ENCODE results near the gene ZSCAN26. TPM values are rescaled to one million over a fixed set of nuclear protein-coding genes. Genes with fewer than 3 reads are reported as not detected.
"Not testable (repeated sequence)": the region's sequence is repeated elsewhere in the genome, so short reads cannot be mapped to it uniquely, and the experiment has no call there.

ZSCAN26 gene
- total RNA-seq, 1 donor from 2014 or later: 9.7 TPM

DNA sequence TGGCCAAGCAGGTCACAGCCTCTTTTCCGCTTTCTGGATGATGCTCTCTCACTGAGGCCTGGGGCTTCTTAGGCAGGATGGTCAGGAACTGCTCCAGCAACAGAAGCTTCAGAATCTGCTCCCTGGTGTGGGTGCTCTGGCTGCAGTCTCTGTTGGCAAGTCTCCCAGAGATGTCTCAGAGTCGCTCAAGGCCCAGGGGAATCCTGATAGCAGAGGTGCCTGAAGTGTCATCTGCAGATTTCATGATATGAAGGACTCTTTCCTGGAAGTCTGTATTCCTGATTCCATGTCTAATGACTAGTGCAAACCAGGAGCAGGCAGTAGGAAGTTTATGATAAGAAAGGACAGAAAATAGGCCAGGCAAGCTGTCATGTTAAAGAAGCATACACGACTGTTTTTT lies 48.7 kb downstream of the ZSCAN26 start:
- no peak for DNase-seq (ENCODE audit: extremely low read depth, low read depth, low spot score)

DNA sequence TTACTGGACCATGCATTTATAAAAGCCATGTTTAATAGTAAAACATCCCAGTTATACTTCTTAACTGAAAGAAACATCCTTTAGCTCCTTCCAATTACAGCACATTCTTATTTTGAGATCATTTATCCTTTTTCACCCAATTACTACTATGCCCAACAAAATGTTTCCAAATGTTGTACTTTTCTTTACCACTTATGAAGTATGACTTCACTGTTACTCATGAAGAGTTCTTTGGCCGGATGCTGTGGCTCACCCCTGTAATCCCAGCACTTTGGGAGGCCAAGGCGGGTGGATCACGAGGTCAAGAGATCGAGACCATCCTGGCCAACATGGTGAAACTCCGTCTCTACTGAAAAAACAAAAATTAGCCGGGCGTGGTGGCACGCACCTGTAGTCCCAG lies 50.9 kb downstream of the ZSCAN26 start:
- not testable (repeated sequence) for DNase-seq (ENCODE audit: extremely low read depth, low read depth, low spot score)

DNA sequence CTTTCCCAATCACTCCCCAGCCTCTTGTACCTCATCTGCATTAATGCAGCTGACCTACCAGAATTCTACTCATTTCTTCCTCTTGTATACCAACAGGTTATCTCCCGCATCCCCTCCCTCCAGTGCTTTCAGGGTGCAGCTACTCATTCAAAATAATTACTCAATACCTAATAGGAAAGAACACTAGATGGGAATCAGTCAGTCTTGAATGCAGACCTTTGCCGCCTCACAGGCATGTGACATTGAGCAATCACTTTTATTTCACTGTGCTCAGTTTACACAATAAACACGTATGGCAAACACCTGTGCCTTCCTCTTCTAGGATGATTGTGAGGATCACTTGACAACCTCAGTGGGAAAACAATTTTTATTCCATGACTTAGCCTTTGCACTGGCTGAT lies 55.7 kb downstream of the ZSCAN26 start:
- no peak for DNase-seq (ENCODE audit: extremely low read depth, low read depth, low spot score)

DNA sequence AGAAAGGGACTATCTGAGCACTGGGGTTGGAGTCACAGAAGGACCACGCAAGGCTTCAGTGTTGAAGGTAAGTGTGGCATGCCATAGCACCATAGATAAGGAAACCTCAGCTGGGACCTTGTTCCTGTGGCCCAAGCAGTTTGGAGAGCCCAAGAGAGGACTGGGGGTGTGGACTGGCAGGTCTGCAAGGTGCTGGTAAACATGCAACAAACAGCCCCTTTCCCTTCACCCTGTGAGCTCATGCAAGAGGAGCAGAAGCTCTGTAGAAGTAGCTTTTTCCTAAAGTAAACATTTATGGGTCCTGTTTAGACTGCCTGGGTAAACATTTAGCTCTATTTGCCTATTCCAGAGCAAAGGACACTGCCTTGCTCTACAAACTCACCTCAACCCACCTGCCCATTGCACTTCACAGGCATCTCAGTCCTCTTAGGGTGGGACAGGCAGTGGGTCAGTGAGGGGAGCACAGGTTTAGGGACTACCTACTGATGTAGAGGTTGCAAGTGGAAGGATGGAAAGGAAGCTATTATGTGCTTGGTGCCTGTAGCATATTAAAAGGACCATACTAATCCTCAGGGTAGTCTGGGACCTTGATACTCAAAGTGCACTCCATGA lies 57.0 kb downstream of the ZSCAN26 start:
- DNase-seq (ENCODE audit: extremely low read depth, low read depth, low spot score): no peak

DNA sequence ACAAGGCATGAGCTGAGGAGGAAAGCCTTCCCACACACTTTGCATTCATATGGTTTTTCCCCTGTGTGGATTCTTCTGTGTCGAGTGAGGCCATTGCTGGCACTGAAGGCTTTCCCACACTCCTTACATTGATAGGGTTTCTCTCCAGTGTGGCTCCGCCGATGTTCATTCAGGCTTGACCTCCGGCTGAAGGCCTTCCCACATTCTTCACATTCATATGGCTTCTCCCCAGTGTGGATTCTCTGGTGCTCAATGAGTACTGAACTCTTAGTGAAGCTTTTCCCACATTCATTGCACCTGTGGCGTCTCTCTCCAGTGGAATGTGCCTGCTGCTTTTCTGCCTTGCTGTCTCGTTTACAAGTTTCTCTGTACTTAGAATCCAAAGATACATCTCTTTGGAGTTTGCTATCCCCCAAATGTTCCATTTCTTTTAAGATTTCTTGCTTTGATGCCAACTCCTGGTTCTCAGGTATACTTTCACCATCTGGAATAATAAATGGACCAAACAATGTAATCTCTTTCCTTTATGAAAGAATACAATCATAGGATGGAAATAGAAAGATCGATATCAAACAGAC lies 59.5 kb downstream of the ZSCAN26 start:
- no peak for DNase-seq (ENCODE audit: extremely low read depth, low read depth, low spot score)

Other genes starting within 250 kb of the ZSCAN26 start
- 0.23 and 0.97 TPM in 2 replicates for gene ZNF165, start 186.6 kb upstream of the ZSCAN26 start, total RNA-seq
- 4.3 and 6.0 TPM in 2 replicates for gene ZSCAN16, start 142.5 kb upstream of the ZSCAN26 start, total RNA-seq
- 9.1 and 15.1 TPM in 2 replicates for gene ZKSCAN8, start 125.3 kb upstream of the ZSCAN26 start, total RNA-seq
- 7.1 and 18.6 TPM in 2 replicates for gene ZSCAN9, start 41.9 kb upstream of the ZSCAN26 start, total RNA-seq
- gene ZKSCAN4, start 14.9 kb upstream of the ZSCAN26 start, total RNA-seq: 3.9 and 4.0 TPM in 2 replicates
- 0.99 and 2.8 TPM in 2 replicates for gene NKAPL, start 7.8 kb upstream of the ZSCAN26 start, total RNA-seq
- gene PGBD1, start 14.4 kb downstream of the ZSCAN26 start, total RNA-seq: 7.5 and 9.1 TPM in 2 replicates
- gene ZSCAN31, start 69.0 kb downstream of the ZSCAN26 start, total RNA-seq: 16.9 and 19.7 TPM in 2 replicates
- gene ZKSCAN3, start 82.8 kb downstream of the ZSCAN26 start, total RNA-seq: 4.6 and 5.7 TPM in 2 replicates
- 2.5 and 4.8 TPM in 2 replicates for gene ZSCAN12, start 132.6 kb downstream of the ZSCAN26 start, total RNA-seq
- 1.2 and 2.0 TPM in 2 replicates for gene ZSCAN23, start 176.3 kb downstream of the ZSCAN26 start, total RNA-seq
- gene GPX6, start 248.7 kb downstream of the ZSCAN26 start, total RNA-seq: not detected in 2 replicates